ENCODE measurements around the gene ASXL2.
"Not testable (repeated sequence)": the region's sequence is repeated elsewhere in the genome, so short reads cannot be mapped to it uniquely, and the experiment has no call there.

The ASXL2 gene

DNA sequence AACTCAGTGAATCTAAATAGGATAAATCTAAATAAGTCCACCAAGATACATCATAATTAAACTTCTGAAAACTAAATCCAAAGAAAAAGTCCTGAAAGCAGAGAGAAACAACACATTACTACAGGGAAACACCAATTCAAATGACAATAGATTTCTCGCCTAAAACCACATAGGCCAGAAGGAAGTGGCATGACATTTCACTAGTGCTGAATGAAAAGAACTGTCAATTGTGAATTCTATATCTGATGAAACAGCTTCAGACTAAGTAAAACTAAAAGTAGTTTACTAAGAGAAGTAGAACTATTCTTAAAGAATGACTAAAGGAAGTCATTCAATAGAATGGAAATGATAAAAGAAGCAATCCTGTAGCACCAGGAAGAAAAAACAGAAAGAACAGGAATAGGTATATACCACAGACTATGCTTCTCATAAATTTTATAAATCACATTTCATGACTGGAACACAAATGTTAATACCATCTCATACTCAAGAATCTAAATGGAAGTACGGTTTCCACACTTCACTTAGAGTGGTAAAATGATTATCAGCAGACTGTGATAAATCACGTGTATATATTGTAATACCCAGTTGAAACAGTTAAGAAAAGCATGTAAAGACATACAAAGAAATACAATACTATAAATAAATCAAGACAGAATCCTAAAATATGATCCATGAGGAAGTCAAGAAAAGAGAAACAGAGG lies 46.4 kb downstream of the ASXL2 start:
- DNase-seq: no peak

GRCh38 chr2:25829828-25830227 lies 48.5 kb downstream of the ASXL2 start:
- DNase-seq: no peak

DNA sequence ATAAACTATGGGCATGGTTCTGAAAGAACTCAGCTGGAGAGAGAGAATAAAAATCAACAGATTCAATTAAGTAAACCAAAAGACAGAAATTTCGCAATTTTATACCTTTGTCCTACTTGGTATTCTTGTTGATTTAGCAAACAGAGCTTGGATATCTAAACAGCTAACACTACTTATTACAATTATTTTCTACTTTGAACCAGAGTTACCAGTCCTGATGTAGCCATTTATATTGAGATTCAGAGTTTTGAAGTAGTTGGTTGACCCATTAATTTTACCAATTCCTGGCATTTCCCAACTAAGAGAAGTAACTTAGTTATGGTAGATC lies 48.9 kb downstream of the ASXL2 start:
- DNase-seq: no peak

DNA sequence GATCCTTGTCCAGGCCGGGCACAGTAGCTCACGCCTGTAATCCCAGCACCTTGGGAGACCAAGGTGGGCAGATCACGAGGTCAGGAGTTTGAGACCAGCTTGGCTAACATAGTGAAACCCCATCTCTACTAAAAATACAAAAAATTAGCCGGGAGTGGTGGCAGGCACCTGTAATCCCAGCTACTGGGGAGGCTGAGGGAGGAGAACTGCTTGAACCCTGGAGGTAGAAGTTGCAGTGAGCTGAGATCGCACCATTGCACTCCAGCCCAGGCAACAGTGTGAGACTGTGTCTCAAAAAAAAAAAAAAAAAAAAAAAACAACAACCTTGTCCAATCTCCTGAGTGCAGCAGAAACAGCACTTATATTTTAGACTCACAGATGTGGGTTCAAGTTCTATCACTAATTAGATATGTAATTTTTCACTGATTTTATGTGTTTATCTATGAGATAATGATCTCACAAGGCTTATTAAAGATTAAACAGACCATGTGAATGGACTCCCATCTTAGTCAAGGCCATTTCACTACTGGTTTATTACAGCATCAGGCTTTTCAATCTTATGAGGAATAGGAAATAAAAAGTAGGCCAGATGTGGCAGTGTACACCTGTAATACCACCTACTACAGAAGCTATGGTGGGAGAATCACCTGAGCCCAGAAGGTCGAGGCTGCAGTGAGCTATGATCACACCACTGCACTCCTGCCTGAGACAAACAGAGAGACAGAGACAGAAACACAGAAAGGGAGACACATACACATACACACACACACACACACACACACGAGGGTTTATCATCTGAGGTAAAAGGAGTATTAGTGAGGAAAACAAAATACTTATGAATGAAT lies 49.5 kb downstream of the ASXL2 start:
- DNase-seq: not testable (repeated sequence)

DNA sequence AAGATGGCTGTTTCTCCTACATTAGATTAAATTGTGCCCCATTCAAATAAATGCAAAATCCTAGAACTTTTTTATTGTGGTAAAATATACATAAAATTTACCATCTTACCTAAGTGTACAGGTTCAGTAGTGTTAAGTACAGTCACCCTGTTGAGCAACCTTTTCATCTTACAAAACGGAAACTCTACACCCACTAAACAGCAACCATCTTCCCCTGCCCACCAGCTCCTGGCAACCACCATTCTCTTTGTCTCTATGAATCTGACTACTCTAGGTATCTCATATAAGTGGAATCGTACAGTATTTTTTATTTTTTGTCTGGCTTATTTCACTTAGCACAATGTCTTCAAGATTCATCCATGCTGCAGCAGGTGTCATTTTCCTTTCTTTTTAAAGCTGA lies 53.0 kb downstream of the ASXL2 start:
- DNase-seq: no peak

DNA sequence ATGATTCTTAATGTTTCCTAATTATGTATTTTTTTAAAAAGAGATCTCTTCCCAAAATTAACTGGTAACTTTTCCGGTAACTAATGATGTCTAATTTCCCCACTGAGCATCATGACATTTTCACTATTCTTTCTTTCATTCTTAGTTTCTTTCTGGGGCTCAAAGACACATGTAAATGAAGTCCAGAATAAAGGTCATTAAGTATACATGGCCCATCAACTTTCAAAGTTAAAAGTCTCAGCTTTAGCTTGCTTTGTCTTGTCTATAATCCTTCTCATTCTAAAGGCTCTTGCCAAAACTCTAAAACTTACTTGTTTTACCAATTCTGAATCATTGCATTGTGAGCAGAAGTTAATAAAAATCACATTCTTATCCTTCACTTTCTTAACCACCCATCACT lies 53.6 kb downstream of the ASXL2 start:
- no peak for DNase-seq

GRCh38 chr2:25824216-25824615 lies 54.1 kb downstream of the ASXL2 start:
- DNase-seq: no peak

DNA sequence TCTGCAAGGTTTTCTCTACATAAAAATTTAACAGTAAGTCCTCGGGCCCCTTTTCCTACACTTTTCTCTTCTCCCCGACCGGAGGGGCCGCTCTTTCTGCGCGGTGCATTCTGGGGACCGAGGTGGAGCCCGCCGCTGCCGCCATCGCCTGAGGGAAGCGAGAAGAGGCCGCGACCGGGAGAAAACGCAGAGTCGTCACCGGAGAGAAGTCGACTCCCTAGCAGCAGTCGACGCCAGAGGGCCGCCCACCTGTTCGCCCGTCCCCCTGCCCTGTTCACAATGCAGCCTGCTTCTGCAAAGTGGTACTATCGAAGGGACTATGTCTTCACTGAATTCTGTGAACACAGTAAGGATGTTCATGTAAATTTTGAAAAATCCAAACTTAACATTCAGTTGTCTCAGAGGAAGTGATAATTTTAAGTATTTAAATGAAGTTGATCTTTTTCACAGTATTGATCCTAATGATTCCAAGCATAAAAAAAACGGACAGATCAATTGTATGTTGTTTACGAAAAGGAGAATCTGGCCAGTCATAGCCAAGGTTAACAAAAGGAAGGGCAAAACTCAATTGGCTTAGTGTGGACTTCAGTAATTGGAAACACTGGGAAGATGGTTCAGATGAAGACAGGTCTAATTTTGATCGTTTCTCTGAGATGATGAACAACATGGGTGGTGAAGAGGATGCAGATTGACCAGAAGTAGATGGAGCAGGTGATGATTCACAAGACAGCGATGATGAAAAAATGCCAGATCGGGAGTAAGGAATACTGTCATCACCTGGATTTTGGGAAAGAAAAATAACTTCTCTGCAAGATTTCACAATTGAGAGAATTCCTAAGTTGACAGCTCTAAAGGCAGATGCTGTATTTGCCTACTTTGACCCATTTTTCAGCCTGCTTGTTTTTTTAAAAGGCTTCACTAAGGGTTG lies 55.8 kb downstream of the ASXL2 start:
- peak in 1 of 2 experiments; percentile 1 for DNase-seq

DNA sequence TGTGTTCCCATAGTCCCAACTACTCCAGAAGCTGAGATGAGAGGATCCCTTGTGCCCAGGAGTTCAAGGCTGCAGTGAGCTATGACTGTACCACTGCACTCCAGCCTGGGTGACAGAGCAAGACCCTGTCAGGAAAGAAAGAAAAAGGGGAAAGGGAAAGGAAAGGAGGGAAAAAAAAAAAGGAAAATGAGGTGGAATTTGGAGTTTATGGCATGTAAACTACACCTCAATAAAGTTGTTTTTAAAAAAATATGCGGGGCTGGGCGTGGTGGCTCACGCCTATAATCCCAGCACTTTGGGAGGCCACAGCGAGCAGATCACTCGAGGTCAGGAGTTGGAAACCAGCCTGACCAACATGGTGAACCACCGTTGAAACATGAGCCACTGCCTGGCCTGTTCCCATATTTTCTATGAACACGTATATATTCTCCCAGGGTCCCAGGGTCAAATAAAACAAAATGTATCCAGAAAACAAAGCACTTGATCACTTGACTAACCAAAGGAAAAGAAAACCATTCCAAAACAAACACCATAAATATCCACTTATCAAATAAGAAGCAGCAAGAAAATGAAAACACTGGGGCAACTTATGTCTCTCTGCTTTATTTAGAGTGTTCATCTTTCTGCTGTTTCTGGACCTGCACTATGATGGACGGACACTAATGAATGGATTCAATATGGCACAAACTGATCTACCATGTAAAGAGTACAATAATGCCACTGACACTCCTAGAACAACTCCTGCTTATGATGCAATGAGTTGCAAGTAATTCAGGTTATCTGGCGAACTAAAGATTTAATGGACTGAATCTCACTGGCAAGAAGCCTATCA lies 56.8 kb downstream of the ASXL2 start:
- DNase-seq: no peak

DNA sequence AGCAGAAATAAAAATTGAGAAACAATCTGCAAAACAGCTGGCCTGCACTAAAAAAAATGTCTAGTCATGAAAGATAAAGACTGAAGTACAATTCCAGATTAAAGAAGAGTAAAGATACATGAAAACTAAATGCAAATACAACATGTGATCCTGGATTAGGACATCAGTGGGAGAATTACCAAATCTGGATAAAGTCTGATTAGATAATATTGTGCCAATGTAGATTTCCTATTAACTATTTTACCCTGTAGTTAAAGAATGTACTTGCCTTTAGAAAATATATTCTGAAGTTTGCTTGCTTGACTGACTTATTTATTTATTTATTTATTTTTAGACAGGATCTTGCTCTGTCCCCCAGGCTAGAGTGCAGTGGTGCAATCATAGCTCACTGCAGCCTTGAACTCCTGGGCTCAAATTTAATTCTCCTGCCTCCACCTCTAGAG lies 58.7 kb downstream of the ASXL2 start:
- no peak for DNase-seq

GRCh38 chr2:25817630-25818029 lies 60.7 kb downstream of the ASXL2 start:
- DNase-seq: no peak

GRCh38 chr2:25817006-25817405 lies 61.3 kb downstream of the ASXL2 start:
- DNase-seq: no peak

GRCh38 chr2:25816249-25816648 lies 62.0 kb downstream of the ASXL2 start:
- DNase-seq: no peak

- no peak for DNase-seq
Measured at GRCh38 chr2:25814681-25815080, 63.6 kb downstream of the ASXL2 start.

DNA sequence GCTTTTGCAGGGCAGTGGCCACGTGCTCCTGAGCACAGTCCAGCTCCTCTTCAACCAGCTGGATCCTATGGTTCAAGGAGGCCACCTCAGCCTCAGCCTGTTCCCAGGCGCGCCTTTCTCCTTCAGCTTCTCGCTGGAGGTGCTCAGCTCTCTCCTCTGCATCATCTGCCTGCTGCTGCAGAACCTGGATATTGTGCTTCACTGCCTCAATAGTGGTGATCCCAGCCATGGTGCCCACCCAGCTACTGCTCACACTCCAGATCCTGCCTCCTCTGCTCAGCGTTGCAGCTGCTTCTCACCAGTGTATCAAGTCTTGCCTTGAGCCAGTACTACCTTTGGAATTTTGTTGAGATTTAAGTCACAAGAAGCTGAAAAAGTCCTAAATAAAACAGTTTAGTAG lies 67.9 kb downstream of the ASXL2 start:
- no peak for DNase-seq

GRCh38 chr2:25809646-25810045 lies 68.6 kb downstream of the ASXL2 start:
- no peak for DNase-seq

DNA sequence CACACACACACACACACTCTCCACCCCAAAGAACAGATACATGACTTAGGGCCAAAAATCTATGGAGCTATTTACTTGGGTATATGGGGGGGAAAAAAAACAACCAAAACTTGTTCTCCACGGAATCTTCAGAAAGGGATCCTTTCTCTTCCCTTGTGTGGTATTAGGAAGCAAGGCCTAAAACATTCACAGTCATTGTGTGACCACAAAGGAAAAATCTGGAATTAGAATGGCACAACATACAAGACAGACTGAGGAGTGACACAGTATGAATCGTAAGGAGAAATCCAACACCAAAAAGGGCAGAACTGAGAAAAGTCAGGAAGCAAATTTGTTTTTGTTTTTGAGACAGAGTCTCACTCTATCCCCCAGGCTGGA lies 70.3 kb downstream of the ASXL2 start:
- DNase-seq: no peak

DNA sequence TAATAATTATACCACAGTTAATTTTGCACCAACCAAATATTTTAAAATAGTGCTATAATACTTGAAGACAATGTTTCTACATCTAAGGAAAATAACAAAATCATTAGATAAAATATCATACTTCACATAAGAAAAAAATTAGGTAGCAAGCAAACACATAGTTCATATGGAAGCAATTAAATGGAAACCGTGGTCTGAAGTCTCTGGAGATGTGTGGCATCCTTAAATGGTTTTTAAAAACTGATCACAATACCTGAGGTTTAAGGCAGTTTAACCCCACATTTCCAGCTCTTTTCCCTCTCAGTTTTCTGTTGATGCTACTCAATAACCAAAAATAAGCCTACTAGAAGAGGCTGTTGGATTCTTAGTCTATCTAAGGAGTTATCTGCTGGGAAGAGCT lies 71.3 kb downstream of the ASXL2 start:
- no peak for DNase-seq

- DNase-seq: no peak
Measured at GRCh38 chr2:25805987-25806386, 72.3 kb downstream of the ASXL2 start.

DNA sequence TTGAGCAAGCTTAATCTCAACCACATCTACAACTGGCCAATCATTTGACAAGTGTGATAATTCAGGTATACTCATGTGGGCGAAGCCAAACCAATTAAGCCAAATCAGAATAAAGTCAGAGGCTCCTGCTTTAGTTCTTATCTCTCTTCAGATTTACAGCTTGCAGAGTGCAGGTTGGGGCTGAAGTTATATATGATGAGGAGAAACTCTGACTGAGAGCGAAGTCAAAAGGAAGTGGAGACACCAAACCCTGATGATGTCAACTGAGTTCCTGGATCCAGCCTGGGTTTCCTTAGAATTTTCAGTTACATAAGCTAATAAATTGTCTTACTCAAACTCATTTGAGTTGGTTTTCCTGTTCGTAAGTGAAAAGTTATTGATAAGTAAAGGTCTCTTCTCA lies 73.9 kb downstream of the ASXL2 start:
- no peak for DNase-seq

DNA sequence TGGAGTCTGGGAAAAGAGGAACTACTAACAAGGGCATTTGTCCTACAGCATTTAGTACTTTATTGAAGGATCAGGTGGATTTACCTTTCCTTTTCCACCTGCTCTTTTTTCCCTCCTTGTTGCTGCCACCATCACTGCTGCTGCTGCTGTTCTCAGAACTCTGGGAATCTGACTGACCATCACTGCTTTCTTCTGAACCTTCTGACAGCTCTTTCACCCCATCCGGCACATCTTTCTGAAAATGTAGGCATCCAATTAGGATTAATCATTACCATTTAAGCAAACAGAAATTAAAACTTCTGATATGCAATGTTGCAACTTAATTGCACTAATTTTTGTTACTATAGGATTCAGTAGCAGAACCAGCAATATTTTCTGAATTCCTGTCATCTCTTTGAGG lies 79.0 kb downstream of the ASXL2 start:
- DNase-seq: no peak

Data from cerebellar nuclear complex (tissue), 1 donor.